Cardiac fibroblast (primary cell): Measurements from ENCODE around the gene NRP1.
A peak's percentile ranks its signal among the peaks of the same experiment; 100 is the strongest.
"Not testable (repeated sequence)": the region's sequence is repeated elsewhere in the genome, so short reads cannot be mapped to it uniquely, and the experiment has no call there.

Source experiments
- DNase-seq, 2 donors: peaks; one replicate each; pipeline versions ENCODE4 v3.0.0 to v3.0.0-alpha.2; 2010; ENCODE audit warnings: low read depth in 2 of 2
- H3K4me3 ChIP-seq, 2 donors: replicated peaks in 1 of 2; 1 replicate in 1 of 2; 2 replicates in 1 of 2; pipeline ENCODE4 v1.5.1; 2011; ENCODE audit warnings: low read depth in 2 of 2, low read length in 2 of 2, mild to moderate bottlenecking in 2 of 2, moderate library complexity in 1 of 2
- CTCF ChIP-seq: IDR thresholded peaks from one replicate; pipeline ENCODE4 v1.5.1; 2011; ENCODE audit warnings: low read depth, mild to moderate bottlenecking, low read length, inconsistent platforms

The NRP1 gene

GRCh38 chr10:33146189-33147012 lies 188.1 kb downstream of the NRP1 start:
- no peak for TF ChIP-seq CTCF

GRCh38 chr10:33145451-33146188 lies 188.8 kb downstream of the NRP1 start:
- no peak for TF ChIP-seq CTCF
- DNase-seq: peak in 1 of 2 donors; percentile 23
- no peak overlapping the region for H3K4me3 ChIP-seq

More at GRCh38 chr10:33146189-33147012, 188.1 kb downstream of the NRP1 start:
- H3K4me3 ChIP-seq: no peak overlapping the region
- DNase-seq: no peak

GRCh38 chr10:33143160-33143728 lies 191.2 kb downstream of the NRP1 start:
- TF ChIP-seq CTCF: no peak
- DNase-seq: peak; percentile 70 to 82

GRCh38 chr10:33142295-33142694 lies 192.2 kb downstream of the NRP1 start:
- no peak overlapping the region for H3K4me3 ChIP-seq
- peak in 1 of 2 donors; percentile 40 for DNase-seq
- no peak for TF ChIP-seq CTCF

More at GRCh38 chr10:33143160-33143728, 191.2 kb downstream of the NRP1 start:
- H3K4me3 ChIP-seq: no peak overlapping the region

- DNase-seq: no peak
- no peak overlapping the region for H3K4me3 ChIP-seq
- TF ChIP-seq CTCF: no peak
These were observed 193.2 kb downstream of the NRP1 start for GRCh38 chr10:33141251-33141650.

- no peak for DNase-seq
- no peak overlapping the region for H3K4me3 ChIP-seq
- TF ChIP-seq CTCF: no peak
These were observed 195.3 kb downstream of the NRP1 start for GRCh38 chr10:33139181-33139646.

GRCh38 chr10:33138686-33139085 lies 195.8 kb downstream of the NRP1 start:
- H3K4me3 ChIP-seq, DNase-seq: not testable (repeated sequence)
